ENCODE data around the gene HOXD12. TPM values are rescaled to one million over a fixed set of nuclear protein-coding genes. Genes with fewer than 3 reads are reported as not detected.

The HOXD12 gene
- total RNA-seq, 1 donor from 2014 or later, result 0.27 TPM

DNA sequence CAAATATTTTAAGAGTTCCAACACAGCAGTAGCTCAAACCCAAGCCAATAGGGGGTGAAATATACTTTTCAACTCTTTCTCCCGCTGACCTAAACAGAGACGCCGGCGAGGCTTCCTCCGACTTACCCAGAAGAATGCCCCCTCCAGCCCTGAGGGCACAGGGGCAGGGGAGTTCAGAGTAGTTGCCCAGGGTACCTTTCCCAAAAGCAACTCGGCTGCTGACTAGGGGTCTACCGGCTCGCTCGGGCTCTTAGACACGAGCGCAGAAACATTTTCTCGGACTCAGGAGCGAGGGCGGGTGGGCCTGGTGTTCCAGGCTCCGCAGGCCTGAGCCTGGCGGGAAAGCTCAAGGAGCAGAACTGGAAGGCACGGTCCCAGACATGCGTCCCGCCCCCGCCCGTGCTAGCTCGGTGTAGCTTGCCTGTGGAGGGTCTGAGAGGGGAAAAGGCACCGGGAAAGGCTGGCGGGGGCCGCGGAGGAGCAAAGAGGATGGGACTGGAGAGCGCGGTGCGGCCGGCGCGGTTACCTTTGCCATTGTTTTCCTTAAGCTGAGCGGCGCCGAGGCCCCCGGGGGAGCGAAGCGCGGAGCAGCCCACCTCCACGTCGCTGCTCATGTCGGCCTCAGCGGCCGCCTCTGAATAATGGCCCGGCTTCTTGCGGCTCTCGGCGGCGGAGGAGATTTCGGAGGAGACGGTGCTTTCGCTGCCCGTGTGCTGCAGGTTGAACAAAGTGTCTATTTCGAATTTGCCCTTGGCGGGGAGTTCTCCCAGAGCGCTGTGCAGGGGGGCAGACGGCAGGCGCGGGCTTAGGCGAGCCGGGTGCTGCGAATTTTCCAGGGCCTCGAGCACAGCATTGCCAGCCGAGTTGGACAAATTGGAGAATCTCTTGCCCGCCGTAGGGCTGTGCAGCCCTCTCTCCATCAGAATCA is 16.5 kb upstream of the HOXD12 start:
- TF ChIP-seq, protein P1, sequence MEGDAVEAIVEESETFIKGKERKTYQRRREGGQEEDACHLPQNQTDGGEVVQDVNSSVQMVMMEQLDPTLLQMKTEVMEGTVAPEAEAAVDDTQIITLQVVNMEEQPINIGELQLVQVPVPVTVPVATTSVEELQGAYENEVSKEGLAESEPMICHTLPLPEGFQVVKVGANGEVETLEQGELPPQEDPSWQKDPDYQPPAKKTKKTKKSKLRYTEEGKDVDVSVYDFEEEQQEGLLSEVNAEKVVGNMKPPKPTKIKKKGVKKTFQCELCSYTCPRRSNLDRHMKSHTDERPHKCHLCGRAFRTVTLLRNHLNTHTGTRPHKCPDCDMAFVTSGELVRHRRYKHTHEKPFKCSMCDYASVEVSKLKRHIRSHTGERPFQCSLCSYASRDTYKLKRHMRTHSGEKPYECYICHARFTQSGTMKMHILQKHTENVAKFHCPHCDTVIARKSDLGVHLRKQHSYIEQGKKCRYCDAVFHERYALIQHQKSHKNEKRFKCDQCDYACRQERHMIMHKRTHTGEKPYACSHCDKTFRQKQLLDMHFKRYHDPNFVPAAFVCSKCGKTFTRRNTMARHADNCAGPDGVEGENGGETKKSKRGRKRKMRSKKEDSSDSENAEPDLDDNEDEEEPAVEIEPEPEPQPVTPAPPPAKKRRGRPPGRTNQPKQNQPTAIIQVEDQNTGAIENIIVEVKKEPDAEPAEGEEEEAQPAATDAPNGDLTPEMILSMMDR (IDR thresholded peaks at IDR 0.05; ENCODE audit: unreplicated experiment), result no peak
- Mint-ChIP-seq H3K27ac (no peak overlapping the region), H3K4me1 (peaks cover 22% of the 10 kb centered on the region)

DNA sequence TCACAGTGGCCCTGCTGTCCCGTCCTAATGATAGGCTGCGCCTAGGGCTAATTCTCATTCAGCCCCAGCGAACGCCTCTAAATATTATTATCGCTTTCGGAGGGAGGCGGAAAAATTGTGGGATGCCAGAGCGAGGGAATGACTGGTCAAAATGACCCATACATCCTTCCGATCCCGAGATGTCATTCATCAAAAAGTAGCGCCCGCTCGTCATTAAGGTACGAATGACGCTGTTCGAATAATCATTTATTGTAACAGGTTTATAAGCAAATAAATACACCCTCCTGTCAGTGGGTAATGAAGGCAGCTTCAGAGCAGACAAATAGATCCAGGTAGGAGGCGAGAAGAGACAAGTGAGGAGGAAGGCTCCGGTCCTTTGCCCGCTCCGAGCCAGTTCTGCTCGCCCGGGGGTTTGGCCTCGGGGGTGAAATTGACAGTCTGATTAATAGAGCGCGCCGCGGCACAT is 15.8 kb upstream of the HOXD12 start, which contains the start of gene EVX2:
TSS of gene EVX2 (minus strand) at position 167 of the 466 bp plus-strand sequence. CDS start 186 bp downstream, outside the sequence.
- Mint-ChIP-seq H3K36me3 (no peaks in the 10 kb centered on the region), H3K27ac (no peak within 1 kb of the TSS), H3K9me3 (no peaks in the 10 kb centered on the region), H3K4me1 (peaks cover 26% of the 10 kb centered on the region), H3K4me3 (peak within 1 kb of the TSS; percentile 3), H3K27me3 (ENCODE audit: low read depth) (peaks cover 98% of the 10 kb centered on the region)
- DNase-seq (ENCODE audit: low spot score in 2 of 2, unreplicated experiment in 2 of 2), result no peak
- TF ChIP-seq, protein P1 (IDR thresholded peaks at IDR 0.05; ENCODE audit: unreplicated experiment), result no peak

More for the DNA sequence above, 16.5 kb upstream of the HOXD12 start:
- H3K36me3 Mint-ChIP-seq, result no peaks in the 10 kb centered on the region
- peak in 1 of 2 experiments; percentile 47 for DNase-seq (ENCODE audit: low spot score in 2 of 2, unreplicated experiment in 2 of 2)
- peaks cover 98% of the 10 kb centered on the region for H3K27me3 Mint-ChIP-seq (ENCODE audit: low read depth)
- peak overlapping the region; percentile 3 for H3K4me3 Mint-ChIP-seq
- H3K9me3 Mint-ChIP-seq, result no peaks in the 10 kb centered on the region

DNA sequence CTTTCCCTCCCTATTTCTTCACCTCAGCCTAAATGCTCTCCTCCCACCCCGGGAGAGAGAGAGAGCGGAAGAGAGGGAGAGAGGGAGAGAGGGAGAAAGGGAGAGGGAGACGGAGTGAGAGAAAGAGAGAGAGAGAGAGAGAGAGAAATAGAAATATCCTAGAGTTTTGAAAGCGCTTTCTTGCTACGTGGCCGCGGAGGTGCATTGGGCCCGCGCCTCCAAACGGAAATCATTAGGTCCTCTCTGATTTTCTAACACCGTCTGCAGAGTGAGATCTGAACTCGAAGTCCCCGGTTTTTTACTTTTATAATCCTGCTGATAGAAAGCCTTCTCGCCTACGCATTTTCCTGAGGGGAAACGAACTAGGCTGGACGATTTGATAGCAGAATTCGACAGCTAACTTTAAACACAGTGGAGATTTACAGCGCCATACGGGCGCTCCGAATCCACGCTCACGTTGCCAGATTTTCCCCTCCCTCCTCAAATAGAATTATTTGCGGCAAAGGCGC is 14.9 kb upstream of the HOXD12 start:
- Mint-ChIP-seq H3K27me3 (ENCODE audit: low read depth) (peaks cover 98% of the 10 kb centered on the region), H3K4me3 (no peak overlapping the region), H3K4me1 (peaks cover 20% of the 10 kb centered on the region), H3K9me3 (no peaks in the 10 kb centered on the region), H3K27ac (no peak overlapping the region), H3K36me3 (no peaks in the 10 kb centered on the region)
- TF ChIP-seq, protein P1 (IDR thresholded peaks at IDR 0.05; ENCODE audit: unreplicated experiment), result no peak
- no peak for DNase-seq (ENCODE audit: low spot score in 2 of 2, unreplicated experiment in 2 of 2)

DNA sequence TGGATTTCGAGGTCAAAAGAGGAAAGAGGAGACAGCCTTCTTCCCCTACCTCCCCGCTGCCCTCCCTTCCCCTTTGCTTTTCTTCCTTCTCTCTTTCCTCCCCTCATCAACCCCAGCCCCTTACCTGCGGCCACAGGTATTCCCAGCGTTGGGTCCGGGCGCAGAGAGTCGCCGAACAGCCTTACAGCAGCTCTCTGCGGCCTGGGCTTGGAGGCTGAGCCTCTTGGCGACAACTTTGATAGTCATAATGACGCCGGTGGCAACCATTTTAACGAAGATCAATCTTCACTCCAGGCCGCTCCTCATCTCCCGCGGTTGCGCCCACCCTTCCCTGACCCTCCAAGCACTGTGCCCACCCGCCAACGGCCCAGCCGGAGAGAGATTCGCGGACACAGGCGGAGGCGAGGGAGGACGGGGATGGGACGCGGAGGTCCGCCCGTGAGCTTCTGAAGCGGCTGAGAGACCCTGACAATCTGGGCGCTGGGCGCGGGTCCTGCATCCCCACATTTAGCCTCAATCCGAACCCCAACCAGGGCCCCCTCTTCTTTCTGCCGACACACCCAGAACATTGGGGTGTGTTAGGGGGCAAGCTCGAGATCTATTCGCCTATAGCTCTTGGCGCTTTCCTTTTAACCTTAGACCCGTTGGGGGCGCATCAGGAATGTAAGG is 14.3 kb upstream of the HOXD12 start:
- Mint-ChIP-seq H3K9me3 (no peaks in the 10 kb centered on the region), H3K4me1 (peaks cover 20% of the 10 kb centered on the region), H3K27me3 (ENCODE audit: low read depth) (peaks cover 100% of the 10 kb centered on the region), H3K4me3 (no peak overlapping the region), H3K36me3 (no peaks in the 10 kb centered on the region), H3K27ac (no peak overlapping the region)
- TF ChIP-seq, protein P1 (IDR thresholded peaks at IDR 0.05; ENCODE audit: unreplicated experiment), result no peak
- DNase-seq (ENCODE audit: low spot score in 2 of 2, unreplicated experiment in 2 of 2), result no peak

DNA sequence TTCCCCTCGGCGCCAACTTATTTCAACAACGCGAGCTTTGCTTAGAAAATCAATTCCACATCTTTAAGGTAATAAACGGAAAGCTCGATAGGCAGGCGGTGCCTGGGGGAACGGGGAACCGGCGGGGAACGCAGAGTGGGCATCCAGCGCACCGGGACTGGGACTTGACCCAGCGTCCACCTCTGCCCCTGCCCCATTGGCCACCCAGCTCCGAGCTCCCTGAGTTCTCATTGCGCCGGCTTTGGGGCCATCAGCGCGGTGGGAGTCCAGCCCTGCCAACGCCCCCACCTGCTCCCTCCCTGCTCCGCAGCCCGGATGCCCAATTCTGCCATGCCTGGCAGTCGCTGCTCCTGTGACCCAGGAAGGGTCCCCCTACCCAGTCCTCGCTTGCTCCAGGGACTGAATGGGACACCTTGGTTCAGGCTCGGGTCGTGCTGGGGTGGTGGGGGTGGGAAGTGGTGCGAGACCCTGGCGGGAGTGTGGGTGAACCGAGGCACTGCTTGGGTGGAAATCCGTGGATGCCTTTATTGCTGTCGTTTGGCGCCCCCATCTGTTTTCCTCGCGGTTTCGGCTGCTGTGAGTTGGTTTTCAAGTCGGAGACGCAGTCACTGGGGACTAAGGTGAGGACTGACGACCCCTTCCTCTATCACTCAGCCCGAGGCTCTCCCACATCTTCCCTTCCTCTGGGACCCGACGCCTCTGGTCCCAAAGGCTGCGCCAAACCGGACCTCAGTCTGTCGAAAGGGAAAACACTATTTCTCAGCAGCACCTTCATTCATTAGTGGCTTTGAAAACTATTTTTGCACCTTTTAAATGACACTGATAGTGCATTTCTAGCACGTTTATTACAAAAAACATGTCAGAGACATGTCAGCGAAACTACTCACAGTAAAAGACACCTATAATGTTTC is 13.5 kb upstream of the HOXD12 start:
- no peak overlapping the region for H3K27ac Mint-ChIP-seq
- H3K4me1 Mint-ChIP-seq, result peaks cover 17% of the 10 kb centered on the region
- H3K27me3 Mint-ChIP-seq (ENCODE audit: low read depth), result peaks cover 100% of the 10 kb centered on the region
- TF ChIP-seq, protein P1 (IDR thresholded peaks at IDR 0.05; ENCODE audit: unreplicated experiment), result peak; percentile 46
- peak in 1 of 2 experiments; percentile 62 for DNase-seq (ENCODE audit: low spot score in 2 of 2, unreplicated experiment in 2 of 2)
- H3K4me3 Mint-ChIP-seq, result no peak overlapping the region
- H3K36me3 Mint-ChIP-seq, result no peaks in the 10 kb centered on the region
- H3K9me3 Mint-ChIP-seq, result no peaks in the 10 kb centered on the region
